Activated CD4-positive, alpha-beta T cell treated with anti-CD3 and anti-CD28 coated beads for 1 hour (primary cell): ENCODE results near the gene TCP10L.
"Not testable (repeated sequence)": the region's sequence is repeated elsewhere in the genome, so short reads cannot be mapped to it uniquely, and the experiment has no call there.

ENCODE experiments used
- DNase-seq: peaks from one replicate; pipeline ENCODE4 v3.0.0-alpha.2; 2020

The TCP10L gene, protein sequence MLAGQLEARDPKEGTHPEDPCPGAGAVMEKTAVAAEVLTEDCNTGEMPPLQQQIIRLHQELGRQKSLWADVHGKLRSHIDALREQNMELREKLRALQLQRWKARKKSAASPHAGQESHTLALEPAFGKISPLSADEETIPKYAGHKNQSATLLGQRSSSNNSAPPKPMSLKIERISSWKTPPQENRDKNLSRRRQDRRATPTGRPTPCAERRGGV

GRCh38 chr21:32585042-32585710, at the start of gene TCP10L:
TSS of gene TCP10L (minus strand) at chr21:32585523. CDS start at chr21:32584304, 1,219 bp downstream.
- DNase-seq: no peak

DNA sequence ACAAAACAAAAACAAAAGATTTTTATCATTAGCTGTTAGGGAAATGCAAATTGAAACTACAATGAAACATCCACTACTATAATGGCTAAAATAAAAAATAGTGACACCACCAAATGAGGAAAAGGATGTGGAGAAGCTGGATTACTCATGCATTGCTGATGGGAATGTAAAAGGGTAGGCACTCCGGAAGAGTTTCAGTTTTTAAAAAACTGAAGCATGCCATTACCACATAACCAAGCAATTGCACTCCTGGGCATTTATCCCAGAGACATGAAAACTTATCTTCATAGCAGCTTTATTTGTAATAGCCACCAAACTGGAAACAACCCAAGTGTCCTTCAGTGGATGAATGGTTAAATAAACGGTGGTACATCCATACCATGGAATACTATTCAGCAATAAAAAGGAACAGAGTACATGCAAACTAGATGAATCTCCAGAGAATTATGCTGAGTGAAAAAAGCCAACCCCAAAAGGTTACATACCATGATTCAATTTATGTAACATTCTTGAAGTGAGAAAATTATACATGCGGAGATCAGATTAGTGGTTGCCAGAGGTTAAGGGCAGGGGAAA, 41.4 kb upstream of the TCP10L start:
- DNase-seq: no peak

DNA sequence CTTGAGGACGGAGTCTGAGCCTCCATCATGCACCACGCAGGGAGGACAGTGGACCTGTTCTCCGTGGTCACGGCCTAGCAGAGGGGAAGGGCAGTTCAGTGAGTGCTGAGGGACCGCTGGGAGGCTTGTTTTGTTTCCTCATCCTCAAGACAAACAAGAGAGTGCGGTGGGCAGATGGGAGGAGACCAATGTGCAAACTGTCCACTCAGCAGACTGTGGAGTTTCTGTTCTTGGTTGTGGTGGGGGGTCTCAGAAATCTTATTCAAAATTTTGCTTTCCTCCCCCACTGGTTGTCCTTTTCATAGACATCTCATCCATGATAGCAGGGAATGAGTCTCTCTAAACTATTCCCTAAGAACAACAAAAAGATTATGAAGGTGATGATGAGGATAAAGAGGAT, 32.9 kb upstream of the TCP10L start:
- DNase-seq: not testable (repeated sequence)

DNA sequence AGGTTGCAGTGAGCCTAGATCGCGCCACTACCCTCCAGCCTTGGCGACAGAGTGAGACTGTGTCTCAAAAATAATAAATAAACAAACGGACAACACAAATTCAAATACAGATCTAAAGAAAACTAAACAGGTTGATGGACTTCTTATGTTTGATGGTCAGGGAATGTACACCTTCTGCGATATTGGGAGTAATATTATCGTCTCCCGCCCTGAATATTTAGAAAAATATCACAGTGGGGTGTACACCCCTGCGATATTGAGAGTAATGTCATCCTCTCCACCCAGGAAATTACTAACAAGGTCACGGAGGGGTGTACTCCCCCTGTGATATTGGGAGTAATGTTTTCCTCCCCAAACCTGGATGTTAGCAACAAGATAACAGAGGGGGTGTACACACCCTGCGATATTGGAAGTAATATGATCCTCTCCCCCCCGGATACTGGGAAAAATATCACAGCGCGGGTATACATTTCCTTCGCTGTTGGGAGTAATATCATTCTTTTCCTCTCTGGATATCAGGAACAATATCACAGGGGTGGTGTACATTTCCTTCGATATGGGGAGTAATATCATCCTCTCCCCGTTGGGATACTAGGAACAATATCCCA, 28.2 kb upstream of the TCP10L start:
- no peak for DNase-seq

GRCh38 chr21:32612999-32613337, 27.6 kb upstream of the TCP10L start:
- no peak for DNase-seq

DNA sequence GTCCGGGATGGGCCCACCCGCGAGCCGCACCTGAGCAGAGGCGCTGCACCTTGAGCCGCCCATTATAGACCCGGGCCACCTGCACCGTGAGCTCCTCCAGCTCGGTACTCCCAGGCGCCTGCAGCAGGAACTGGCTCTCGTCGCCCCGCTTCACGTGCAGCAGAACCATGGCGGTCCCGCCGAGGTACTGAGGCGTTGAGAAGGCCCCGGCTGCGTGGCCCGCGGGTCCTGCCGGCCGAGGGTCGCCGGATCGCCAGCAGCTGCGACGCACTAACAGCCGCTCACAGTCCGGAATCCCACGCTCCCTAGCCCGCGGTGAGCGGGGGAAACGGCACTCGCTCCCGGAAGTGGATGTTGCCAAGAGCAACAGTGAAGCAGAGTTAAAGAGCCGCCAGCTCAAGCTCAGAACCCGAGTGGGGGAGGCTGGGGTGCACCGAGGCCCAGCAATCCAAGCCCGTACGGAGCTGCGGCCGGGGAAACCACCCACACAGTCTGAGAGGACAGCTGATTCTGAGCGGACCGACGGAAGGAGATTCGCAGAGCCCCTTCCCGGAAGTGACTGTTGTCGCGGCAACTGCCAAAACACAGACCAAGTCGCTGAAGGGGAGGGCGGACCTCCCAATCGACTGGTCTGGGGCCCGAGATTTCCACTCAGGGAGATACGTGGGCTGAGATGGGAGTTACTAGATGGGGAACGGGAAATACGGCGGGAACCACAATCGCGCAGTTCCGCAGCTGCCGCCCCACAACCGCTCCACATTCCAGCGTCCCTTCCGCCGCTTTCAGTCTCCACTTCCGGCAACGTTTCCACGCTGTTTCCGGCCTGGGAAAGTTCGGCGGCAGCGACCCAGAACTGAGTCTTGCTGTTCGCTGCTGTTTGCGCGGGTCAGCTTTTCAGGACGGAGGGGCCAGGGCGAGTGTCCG, 27.0 kb upstream of the TCP10L start, which contains the start of gene CFAP298:
Gene CFAP298, minus strand, starts transcription at position 303 of the 924 bp plus-strand sequence. Its CDS starts 134 bp downstream, at position 169.
- peak; percentile 80 for DNase-seq

GRCh38 chr21:32611471-32611997, 26.2 kb upstream of the TCP10L start:
- DNase-seq: no peak

GRCh38 chr21:32610940-32611339, 25.6 kb upstream of the TCP10L start:
- DNase-seq: not testable (repeated sequence)

DNA sequence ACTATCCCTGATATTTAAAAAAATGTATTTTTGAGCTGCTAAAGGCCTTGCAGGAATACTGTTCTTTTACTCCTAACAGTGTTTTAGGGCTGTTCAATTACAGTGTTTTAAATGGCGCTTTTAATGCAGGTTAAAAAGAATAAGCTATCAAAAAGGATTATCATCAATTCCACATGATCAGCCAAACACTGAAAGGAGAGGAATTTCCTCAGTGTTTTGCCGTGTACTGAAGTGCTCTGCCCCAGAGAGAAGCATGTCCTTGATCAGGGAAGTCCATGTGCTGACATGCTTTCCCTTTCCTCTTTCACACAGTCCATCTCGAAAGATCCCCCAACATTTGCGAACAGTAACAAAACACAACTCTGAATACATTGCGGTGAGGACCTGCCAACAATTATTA, 23.5 kb upstream of the TCP10L start:
- no peak for DNase-seq

GRCh38 chr21:32605469-32605868, 20.1 kb upstream of the TCP10L start:
- no peak for DNase-seq

DNA sequence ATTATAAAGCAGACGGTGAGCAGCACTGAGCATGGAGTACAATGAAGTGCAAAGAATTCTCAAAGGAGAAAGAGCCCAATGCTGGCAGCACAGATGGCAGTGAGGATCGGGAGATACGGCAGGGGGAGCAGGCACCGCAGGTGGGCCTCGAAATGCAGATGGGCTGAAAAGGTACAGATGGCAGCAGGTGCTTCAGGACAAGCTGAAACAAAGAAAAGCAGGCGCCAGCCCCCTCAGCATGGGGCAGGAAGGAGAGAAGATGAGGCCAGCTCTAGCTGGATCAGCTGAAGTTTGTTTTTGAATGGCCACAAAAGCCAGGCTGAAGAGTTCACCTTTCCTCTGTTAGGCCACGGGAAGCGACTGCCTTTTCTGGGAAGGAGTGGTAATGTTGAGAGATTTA, 19.1 kb upstream of the TCP10L start:
- DNase-seq: no peak

DNA sequence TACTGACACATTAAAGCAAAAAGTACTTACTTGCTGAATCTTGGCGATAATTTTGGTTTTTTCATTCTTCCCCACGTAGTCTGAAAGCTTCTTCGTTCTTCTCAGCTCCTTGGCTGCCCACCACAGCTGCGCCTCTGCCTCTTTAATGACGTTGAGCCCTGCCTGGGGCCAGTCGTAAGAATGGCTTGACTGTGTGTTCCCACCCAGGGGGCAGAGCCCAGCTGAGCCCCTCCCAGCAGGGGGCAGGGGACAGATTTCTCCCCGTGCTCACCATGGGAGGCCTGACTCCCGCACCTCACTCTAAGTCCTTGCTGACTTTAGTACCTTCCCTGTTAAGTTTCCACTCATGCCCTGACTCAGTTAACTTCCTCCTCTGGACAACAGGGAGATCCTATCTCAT, 17.8 kb upstream of the TCP10L start:
- no peak for DNase-seq

GRCh38 chr21:32602099-32602498, 16.8 kb upstream of the TCP10L start:
- no peak for DNase-seq

GRCh38 chr21:32599526-32599925, 14.2 kb upstream of the TCP10L start:
- DNase-seq: no peak

DNA sequence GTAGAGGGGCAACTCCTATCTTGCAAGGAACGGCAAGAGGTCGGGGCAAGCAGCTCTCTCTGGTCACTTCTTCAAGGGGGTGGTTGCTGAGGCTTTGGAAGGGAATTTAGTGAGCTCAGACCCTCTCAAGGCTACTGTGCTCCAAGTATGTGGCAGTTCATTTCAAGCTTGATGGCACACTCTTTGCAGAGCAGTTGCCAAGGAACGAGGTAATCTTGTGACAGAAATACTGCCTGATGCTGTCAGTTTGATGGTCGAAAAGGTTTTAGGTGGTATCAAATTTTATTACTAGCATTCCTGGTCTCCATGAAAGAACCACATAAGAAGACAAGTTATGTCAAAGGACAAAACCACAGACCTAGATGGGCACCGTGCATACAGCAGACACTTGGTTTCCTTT, 13.8 kb upstream of the TCP10L start:
- no peak for DNase-seq

DNA sequence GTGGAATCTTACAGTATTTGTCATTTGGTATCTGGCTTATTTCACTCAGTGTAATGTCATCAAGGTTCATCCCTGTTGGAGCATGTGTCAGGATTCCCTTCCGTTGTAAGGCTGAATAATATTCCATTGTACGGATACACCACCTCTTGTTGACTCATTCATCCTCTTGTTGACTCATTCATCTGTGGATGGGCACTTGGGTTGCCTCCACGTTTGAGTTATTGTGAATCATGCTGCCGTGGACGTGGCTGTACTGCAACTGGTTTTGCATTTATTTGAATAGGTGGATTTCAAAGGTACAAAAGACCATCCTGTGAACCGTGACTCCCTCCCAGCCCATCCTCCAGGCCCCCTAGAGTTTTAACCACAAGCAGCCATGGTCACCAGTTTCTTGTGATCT, 11.9 kb upstream of the TCP10L start:
- no peak for DNase-seq

DNA sequence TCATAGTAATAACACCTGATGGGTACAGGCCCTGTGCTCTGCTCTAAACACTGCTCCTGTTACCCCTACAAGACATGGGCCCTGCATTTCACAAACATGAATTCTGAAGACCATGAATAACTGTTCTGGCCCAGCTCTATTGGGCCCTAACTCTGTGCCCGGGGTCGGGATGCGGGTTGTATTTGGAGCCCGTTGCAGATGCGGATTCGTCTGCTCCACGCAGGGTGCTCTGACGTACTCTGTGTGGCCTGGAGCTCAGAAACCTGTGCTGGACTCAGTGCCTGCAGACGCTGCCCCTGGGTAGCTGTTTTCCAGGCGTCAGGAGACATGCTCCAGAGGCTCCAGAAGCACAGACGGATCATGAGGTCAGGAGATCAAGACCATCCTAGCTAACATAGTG, 10.1 kb upstream of the TCP10L start:
- no peak for DNase-seq

GRCh38 chr21:32593690-32594089, 8.4 kb upstream of the TCP10L start:
- DNase-seq: no peak

DNA sequence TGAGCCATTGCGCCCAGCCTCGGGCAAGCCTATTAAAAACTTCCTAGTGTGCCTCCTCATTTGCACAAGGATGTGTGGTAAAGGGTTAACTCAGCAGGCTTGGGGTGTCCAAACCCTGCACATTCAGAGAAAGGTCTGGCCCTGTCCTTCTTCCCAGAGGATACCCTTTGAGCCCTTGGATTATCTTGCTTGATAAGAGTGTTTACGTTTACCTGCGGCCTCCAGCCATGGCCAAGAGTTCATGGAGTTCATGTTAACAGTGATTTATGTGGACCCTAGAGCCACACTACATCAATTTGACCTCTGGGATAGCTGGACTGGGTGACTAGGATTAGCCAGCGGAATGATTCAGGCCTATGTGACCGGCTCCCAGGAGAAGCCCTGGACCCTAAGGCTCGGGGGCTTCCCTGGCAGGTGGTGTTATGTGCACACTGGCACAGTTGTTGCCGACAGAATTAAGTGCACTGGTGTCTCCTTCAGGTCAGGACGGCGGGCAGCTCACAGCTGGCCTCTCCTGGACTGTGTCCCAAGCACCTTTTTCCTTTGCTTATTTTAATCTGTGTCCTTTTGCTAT, 7.7 kb upstream of the TCP10L start:
- no peak for DNase-seq

DNA sequence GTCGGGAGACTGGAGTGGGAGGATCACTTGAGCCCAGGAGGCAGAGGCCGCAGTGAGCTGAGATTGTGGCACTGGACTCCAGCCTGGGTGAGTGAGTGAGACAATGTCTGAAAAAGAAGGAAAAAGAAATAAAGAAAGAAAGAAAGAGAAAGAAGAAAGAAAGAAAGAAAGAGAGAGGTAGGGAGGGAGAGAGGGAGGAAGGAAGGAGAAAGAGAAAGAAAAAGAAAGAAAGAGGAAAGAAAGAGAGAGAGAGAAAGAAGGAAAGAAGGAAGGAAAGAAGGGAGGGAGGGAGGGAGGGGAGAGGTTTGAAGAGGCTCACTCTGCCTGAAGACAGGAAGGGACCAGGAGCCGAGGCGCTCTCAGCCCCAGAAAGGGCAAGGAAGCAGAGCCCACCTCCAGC, 4.8 kb upstream of the TCP10L start:
- DNase-seq: no peak

GRCh38 chr21:32587651-32588050, 2.3 kb upstream of the TCP10L start:
- DNase-seq: no peak

DNA sequence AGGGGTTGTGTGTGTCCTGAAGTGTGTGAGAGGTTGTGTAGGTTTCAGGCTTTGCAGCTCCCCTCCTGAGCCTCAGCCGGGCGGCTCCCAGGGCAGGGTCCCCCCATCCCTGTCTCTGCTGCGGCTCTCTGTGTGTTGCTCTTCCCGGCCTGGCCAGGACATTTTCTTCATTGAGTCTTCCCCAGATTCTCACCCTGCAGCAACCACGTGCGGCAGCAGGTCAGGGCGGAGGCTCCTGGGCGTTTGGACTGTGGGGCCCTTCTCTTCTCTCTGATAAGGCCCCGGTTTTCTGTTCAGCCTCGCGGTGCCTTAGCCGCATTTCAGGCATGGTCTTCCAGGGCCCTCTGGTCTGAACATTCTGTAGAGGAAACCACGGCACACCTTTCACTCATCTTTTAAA, 1.8 kb upstream of the TCP10L start:
- DNase-seq: no peak
